Measurements from ENCODE around the gene MAP2. TPM values are rescaled to one million over a fixed set of nuclear protein-coding genes. Genes with fewer than 3 reads are reported as not detected.

Gene MAP2
- total RNA-seq, 6 experiments from 2014 or later: 1.0 to 2.0 (median 1.6) TPM

- no peak for DNase-seq
- no peak for TF ChIP-seq CTCF (IDR thresholded peaks at IDR 0.05)
- Mint-ChIP-seq H3K27ac (no peak overlapping the region), H3K36me3 (ENCODE audit: low read depth) (no peaks in the 10 kb centered on the region), H3K9me3 (peaks cover 4% of the 10 kb centered on the region), H3K4me3 (no peak overlapping the region), H3K4me1 (ENCODE audit: low read depth) (no peaks in the 10 kb centered on the region), H3K27me3 (ENCODE audit: insufficient read depth) (no peaks in the 10 kb centered on the region; the same call in none of the 2 replicates)
Measured at GRCh38 chr2:209753020-209753419, 329.2 kb downstream of the MAP2 start.

GRCh38 chr2:209757163-209757562, 333.3 kb downstream of the MAP2 start:
- no peak overlapping the region for H3K4me3 Mint-ChIP-seq
- no peaks in the 10 kb centered on the region for H3K4me1 Mint-ChIP-seq (ENCODE audit: low read depth)
- no peak for DNase-seq
- no peak overlapping the region for H3K27ac Mint-ChIP-seq
- no peak for TF ChIP-seq CTCF (IDR thresholded peaks at IDR 0.05)
- no peaks in the 10 kb centered on the region; the same call in none of the 2 replicates for H3K27me3 Mint-ChIP-seq (ENCODE audit: insufficient read depth)
- peaks cover 14% of the 10 kb centered on the region for H3K9me3 Mint-ChIP-seq
- H3K36me3 Mint-ChIP-seq (ENCODE audit: low read depth): no peaks in the 10 kb centered on the region

- no peak for DNase-seq
- Mint-ChIP-seq H3K4me3 (no peak overlapping the region), H3K36me3 (ENCODE audit: low read depth) (no peaks in the 10 kb centered on the region), H3K9me3 (peaks cover 11% of the 10 kb centered on the region; the same call in 1 of the 2 replicates), H3K27me3 (ENCODE audit: insufficient read depth) (peaks cover 2% of the 10 kb centered on the region), H3K4me1 (ENCODE audit: low read depth) (no peaks in the 10 kb centered on the region), H3K27ac (no peak overlapping the region)
- TF ChIP-seq CTCF (IDR thresholded peaks at IDR 0.05): no peak
Measured at GRCh38 chr2:209761566-209761965, 337.7 kb downstream of the MAP2 start.

GRCh38 chr2:209762563-209762962, 338.7 kb downstream of the MAP2 start:
- TF ChIP-seq CTCF (IDR thresholded peaks at IDR 0.05): no peak
- Mint-ChIP-seq H3K36me3 (ENCODE audit: low read depth) (no peaks in the 10 kb centered on the region), H3K27me3 (ENCODE audit: insufficient read depth) (peaks cover 2% of the 10 kb centered on the region), H3K9me3 (peaks cover 11% of the 10 kb centered on the region; the same call in 1 of the 2 replicates), H3K27ac (no peak overlapping the region), H3K4me1 (ENCODE audit: low read depth) (no peaks in the 10 kb centered on the region), H3K4me3 (no peak overlapping the region)
- no peak for DNase-seq

GRCh38 chr2:209763106-209763505, 339.3 kb downstream of the MAP2 start:
- TF ChIP-seq CTCF (IDR thresholded peaks at IDR 0.05): no peak
- peaks cover 2% of the 10 kb centered on the region; the same call in 1 of the 2 replicates for H3K27me3 Mint-ChIP-seq (ENCODE audit: insufficient read depth)
- no peaks in the 10 kb centered on the region for H3K36me3 Mint-ChIP-seq (ENCODE audit: low read depth)
- no peak for DNase-seq
- H3K4me1 Mint-ChIP-seq (ENCODE audit: low read depth): no peaks in the 10 kb centered on the region
- no peak overlapping the region for H3K27ac Mint-ChIP-seq
- H3K9me3 Mint-ChIP-seq: peaks cover 11% of the 10 kb centered on the region; the same call in 1 of the 2 replicates
- H3K4me3 Mint-ChIP-seq: no peak overlapping the region

- Mint-ChIP-seq H3K4me1 (ENCODE audit: low read depth) (no peaks in the 10 kb centered on the region), H3K4me3 (no peak overlapping the region), H3K9me3 (no peaks in the 10 kb centered on the region; the same call in 1 of the 2 replicates), H3K36me3 (ENCODE audit: low read depth) (no peaks in the 10 kb centered on the region), H3K27me3 (ENCODE audit: insufficient read depth) (peaks cover 6% of the 10 kb centered on the region; the same call in 1 of the 2 replicates), H3K27ac (no peak overlapping the region)
- no peak for DNase-seq
- no peak for TF ChIP-seq CTCF (IDR thresholded peaks at IDR 0.05)
Measured at GRCh38 chr2:209766613-209767012, 342.8 kb downstream of the MAP2 start.

Measured in HFFc6 (cell line).